Effector memory CD8-positive, alpha-beta T cell (primary cell): ENCODE measurements around the gene TBC1D5.

Source experiments
- ATAC-seq: fragments of 150-1000 bp; cut with Tn5 transposase; replicated peaks from 2 replicates; pipeline ENCODE4 v1.10.0; 2021; ENCODE audit warnings: mild to moderate bottlenecking, moderate library complexity
- DNase-seq, 3 experiments: peaks; one replicate each; pipeline ENCODE4 v3.0.0; 2021
- H3K27ac Mint-ChIP-seq, 2 donors: one replicate each; pipeline ENCODE4 v1.8.0; 2022; ENCODE audit warnings: mild to moderate bottlenecking in 2 of 2, mixed read lengths in 2 of 2, moderate library complexity in 2 of 2
- H3K27me3 Mint-ChIP-seq, 2 donors: one replicate each; pipeline ENCODE4 v1.8.0; 2022; ENCODE audit warnings: mixed read lengths in 2 of 2
- H3K36me3 Mint-ChIP-seq: one replicate; pipeline ENCODE4 v1.8.0; 2022; ENCODE audit warnings: mild to moderate bottlenecking, moderate library complexity, mixed read lengths; ENCODE audit not compliant: insufficient read depth
- H3K4me1 Mint-ChIP-seq, 2 donors: one replicate each; pipeline ENCODE4 v1.8.0; 2022; ENCODE audit warnings: low read depth in 2 of 2, mixed read lengths in 2 of 2
- H3K4me3 Mint-ChIP-seq, 2 donors: one replicate each; pipeline ENCODE4 v1.8.0; 2022; ENCODE audit warnings: mild to moderate bottlenecking in 2 of 2, mixed read lengths in 2 of 2, moderate library complexity in 2 of 2
- H3K9me3 Mint-ChIP-seq, 2 donors: one replicate each; pipeline ENCODE4 v1.8.0; 2022; ENCODE audit warnings: mixed read lengths in 2 of 2

Gene TBC1D5

DNA sequence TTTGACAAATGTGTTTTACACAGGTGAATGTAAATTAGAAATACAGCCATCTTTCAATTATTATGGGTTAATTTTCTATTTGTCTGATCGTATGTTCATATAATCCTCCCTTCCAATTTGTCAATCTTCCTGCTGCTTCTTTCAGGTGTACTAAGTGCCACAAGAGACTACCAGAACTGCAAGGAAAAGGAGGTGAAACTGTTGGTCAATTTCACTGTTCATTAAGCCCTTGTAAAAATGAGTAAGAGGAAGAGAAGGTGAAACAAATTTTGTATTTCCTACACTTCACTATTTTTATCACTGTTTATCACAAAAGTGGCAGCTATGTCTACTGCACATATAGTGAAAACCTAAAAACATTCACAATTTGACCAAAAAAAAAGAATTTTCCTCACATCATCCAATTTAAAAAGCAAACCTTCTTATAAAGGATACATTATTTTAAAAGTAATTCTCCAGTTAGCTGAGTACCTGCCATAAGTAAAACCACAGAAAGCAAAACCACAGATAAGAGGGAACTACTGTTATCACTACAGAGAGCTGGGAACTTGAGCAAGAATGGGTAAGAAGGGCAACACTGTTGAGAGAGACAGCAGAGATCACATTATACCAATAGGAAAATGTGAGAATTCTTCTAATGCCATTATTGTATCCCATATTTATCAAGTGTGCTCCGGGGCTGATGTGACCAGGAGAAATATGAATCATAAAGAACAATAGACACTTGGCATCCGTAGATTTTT lies 163.0 kb downstream of the TBC1D5 start:
- Mint-ChIP-seq H3K27ac (peak overlapping the region in 1 of 2 donors; percentile 45), H3K4me3 (no peak overlapping the region), H3K27me3 (no peaks in the 10 kb centered on the region), H3K9me3 (no peaks in the 10 kb centered on the region), H3K36me3 (peaks cover 3% of the 10 kb centered on the region), H3K4me1 (peaks cover 0 to 4% of the 10 kb centered on the region in 2 donors)
- no peak for ATAC-seq
- DNase-seq: no peak

- Mint-ChIP-seq H3K36me3 (peaks cover 3% of the 10 kb centered on the region), H3K9me3 (no peaks in the 10 kb centered on the region), H3K27ac (no peak overlapping the region), H3K27me3 (no peaks in the 10 kb centered on the region), H3K4me3 (no peak overlapping the region), H3K4me1 (peaks cover 0 to 7% of the 10 kb centered on the region in 2 donors)
- ATAC-seq (no peak), DNase-seq (no peak)
These were observed 164.5 kb downstream of the TBC1D5 start for GRCh38 chr3:17577796-17578520.

DNA sequence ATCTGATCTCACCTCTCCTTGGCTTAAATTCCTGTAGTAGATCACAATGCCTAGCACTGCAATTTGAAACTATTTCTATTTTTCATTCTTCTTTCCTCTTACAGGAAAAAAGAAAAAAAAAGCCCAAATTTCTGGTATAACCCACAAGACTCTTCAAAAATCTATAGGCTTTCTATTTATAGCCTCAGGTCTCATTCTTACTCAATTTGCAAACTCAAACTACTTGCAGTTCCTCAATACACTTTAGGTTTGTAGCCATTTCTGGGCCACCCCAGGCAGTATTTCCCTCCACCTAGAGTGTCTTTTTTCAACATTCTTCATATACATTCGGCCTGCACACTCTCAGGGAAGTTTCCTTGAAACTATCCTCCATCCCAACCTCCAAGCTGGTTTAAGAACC lies 169.0 kb downstream of the TBC1D5 start:
- no peak for DNase-seq
- ATAC-seq: no peak
- H3K27me3 Mint-ChIP-seq: no peaks in the 10 kb centered on the region
- H3K36me3 Mint-ChIP-seq: no peaks in the 10 kb centered on the region
- peaks cover 0 to 3% of the 10 kb centered on the region in 2 donors for H3K4me1 Mint-ChIP-seq
- H3K27ac Mint-ChIP-seq: no peak overlapping the region
- no peak overlapping the region for H3K4me3 Mint-ChIP-seq
- no peaks in the 10 kb centered on the region for H3K9me3 Mint-ChIP-seq

DNA sequence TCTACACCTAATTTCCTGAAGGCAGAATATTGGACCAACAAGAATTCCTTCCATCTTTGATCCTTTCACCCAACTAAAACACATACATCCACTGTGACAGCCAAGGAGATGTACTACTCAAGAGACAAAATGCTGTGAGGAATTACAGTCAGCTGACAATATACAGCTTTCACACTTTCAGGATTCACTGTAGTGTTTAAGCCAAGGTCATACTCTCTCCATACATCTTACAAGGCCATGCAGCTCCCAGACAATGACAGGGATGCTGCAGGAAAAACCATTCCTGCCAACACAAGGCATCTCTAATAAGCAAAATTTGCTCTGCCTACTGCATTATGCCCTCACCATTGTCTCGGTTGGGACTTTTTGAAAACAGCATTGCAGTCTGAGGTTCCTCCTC lies 170.7 kb downstream of the TBC1D5 start:
- Mint-ChIP-seq H3K36me3 (no peaks in the 10 kb centered on the region), H3K27me3 (no peaks in the 10 kb centered on the region), H3K27ac (no peak overlapping the region), H3K4me3 (no peak overlapping the region), H3K9me3 (no peaks in the 10 kb centered on the region), H3K4me1 (peaks cover 0 to 3% of the 10 kb centered on the region in 2 donors)
- ATAC-seq (no peak), DNase-seq (no peak)

DNA sequence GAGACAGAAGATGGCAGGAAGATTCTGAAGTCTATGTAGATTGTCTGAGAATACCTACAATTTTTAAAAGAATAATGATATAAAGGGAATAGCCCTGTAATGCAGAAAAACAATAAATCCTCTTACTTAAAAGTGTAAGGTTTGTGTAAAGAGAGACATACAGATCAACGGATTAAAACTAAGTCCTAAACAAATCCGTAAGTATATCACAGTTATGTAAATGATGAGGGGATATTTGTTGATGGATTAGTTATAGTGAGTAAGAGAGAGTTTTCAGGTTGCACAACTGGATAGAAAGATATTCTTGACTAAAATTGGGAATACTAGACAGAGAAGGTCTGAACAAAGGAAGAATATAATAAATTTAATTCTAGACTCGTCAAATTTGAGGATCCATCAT lies 179.6 kb downstream of the TBC1D5 start:
- H3K4me3 Mint-ChIP-seq: no peak overlapping the region
- H3K36me3 Mint-ChIP-seq: peaks cover 5% of the 10 kb centered on the region
- H3K27me3 Mint-ChIP-seq: no peaks in the 10 kb centered on the region
- no peaks in the 10 kb centered on the region for H3K9me3 Mint-ChIP-seq
- ATAC-seq: no peak
- peaks cover 3% of the 10 kb centered on the region in 2 donors for H3K4me1 Mint-ChIP-seq
- H3K27ac Mint-ChIP-seq: no peak overlapping the region
- no peak for DNase-seq

GRCh38 chr3:17558565-17558964 lies 183.9 kb downstream of the TBC1D5 start:
- no peak for DNase-seq
- no peak for ATAC-seq
- no peaks in the 10 kb centered on the region for H3K9me3 Mint-ChIP-seq
- peaks cover 0 to 3% of the 10 kb centered on the region in 2 donors for H3K4me1 Mint-ChIP-seq
- H3K27me3 Mint-ChIP-seq: no peaks in the 10 kb centered on the region
- H3K4me3 Mint-ChIP-seq: no peak overlapping the region
- no peak overlapping the region for H3K27ac Mint-ChIP-seq
- peaks cover 5% of the 10 kb centered on the region for H3K36me3 Mint-ChIP-seq

DNA sequence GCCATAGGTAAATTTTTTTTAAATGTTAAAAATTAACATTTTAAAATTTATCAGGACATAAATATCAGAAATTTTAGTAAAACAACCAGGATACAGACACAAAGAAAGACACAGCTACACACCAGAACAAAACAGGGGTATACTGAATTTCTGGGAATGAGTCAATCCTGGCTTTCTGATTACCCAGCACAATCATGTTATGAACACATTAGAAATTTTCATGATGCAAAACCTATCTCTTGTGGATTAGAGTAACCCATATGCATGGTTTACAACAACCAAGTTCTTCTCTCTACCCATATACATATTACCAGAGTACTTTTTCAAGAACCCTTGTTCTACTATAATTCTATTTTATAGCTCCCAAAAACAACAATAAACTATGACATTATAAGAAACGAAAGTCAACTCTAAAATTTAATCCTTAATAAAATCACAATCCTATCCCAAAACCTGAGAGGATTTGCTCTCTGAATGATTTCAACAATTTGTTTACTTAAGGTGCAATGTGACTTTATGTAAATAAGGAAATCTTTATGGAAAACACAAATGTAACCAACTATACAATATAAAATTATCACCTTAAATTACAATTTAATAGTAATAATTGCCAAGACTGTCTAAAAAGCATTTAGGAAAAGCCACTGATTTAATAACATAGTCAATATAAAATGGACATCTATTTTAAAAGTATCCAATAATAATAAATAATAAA lies 184.5 kb downstream of the TBC1D5 start:
- Mint-ChIP-seq H3K4me1 (peaks cover 0 to 3% of the 10 kb centered on the region in 2 donors), H3K4me3 (no peak overlapping the region), H3K36me3 (peaks cover 5% of the 10 kb centered on the region), H3K27me3 (no peaks in the 10 kb centered on the region), H3K27ac (no peak overlapping the region), H3K9me3 (no peaks in the 10 kb centered on the region)
- ATAC-seq (no peak), DNase-seq (no peak)

- Mint-ChIP-seq H3K27me3 (no peaks in the 10 kb centered on the region), H3K27ac (no peak overlapping the region), H3K36me3 (peaks cover 1% of the 10 kb centered on the region), H3K9me3 (no peaks in the 10 kb centered on the region), H3K4me3 (no peak overlapping the region), H3K4me1 (peaks cover 0 to 3% of the 10 kb centered on the region in 2 donors)
- DNase-seq: no peak
- ATAC-seq: no peak
These were observed 186.9 kb downstream of the TBC1D5 start for GRCh38 chr3:17555525-17555924.

DNA sequence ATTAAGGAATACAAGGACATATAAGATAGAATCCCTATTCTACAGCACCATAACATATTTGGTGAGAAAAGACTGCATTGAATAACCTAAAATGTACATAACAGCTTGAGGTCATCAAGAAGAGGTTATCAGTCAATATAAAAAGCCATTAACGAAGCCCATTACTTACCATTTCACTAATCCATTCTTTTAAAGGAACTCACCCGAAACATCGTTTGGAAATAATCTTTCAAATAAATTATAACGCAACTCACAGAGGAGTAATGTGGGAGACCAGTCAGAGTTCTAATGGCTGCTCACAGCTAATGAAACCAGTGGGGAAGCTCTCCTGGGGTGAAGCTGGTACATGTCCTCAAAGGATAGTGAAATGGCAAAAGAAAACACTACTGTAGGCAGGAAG lies 188.4 kb downstream of the TBC1D5 start:
- Mint-ChIP-seq H3K27ac (no peak overlapping the region), H3K9me3 (no peaks in the 10 kb centered on the region), H3K4me1 (peaks cover 0 to 3% of the 10 kb centered on the region in 2 donors), H3K27me3 (no peaks in the 10 kb centered on the region), H3K36me3 (no peaks in the 10 kb centered on the region), H3K4me3 (no peak overlapping the region)
- no peak for DNase-seq
- ATAC-seq: no peak

DNA sequence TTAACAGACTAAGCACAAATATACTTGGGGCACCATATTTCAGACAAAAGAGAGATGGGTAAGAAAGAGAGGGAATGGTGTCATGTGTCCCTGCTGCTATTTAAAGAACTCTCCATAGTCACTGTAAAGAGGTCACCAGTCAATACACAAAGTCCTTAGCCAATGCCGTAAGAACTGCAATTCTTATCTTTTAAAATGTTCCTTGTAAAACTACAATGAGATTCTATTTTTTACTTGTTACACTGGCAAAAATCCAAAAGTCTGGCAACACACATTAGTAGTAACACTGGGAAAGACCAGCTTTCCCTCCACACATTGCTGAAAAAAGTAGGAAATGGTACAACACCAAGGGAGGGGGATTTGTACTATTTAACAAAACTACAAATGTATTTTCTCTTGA lies 189.4 kb downstream of the TBC1D5 start:
- Mint-ChIP-seq H3K27ac (no peak overlapping the region), H3K4me1 (peaks cover 0 to 3% of the 10 kb centered on the region in 2 donors), H3K36me3 (no peaks in the 10 kb centered on the region), H3K4me3 (no peak overlapping the region), H3K27me3 (no peaks in the 10 kb centered on the region), H3K9me3 (no peaks in the 10 kb centered on the region)
- ATAC-seq: no peak
- DNase-seq: no peak

DNA sequence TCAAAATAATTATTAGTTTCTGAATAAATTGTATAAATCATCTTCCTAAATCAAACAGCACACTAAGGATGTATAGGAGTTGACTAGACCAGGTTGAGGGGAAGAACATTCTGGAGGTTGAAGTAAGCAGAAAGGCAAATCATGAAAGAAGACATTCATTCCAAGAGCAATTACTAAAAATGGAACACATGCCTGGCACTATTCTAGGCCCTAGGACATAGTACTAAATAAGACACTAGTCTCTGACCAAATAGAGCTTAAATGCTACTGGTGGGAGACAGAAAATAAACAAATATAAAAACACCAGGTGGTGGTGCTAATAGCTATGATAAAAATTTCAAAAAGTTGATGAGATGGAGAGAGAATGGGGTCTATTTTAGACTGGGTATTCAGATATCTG lies 190.1 kb downstream of the TBC1D5 start:
- no peak overlapping the region for H3K4me3 Mint-ChIP-seq
- peaks cover 0 to 3% of the 10 kb centered on the region in 2 donors for H3K4me1 Mint-ChIP-seq
- H3K27ac Mint-ChIP-seq: no peak overlapping the region
- H3K27me3 Mint-ChIP-seq: no peaks in the 10 kb centered on the region
- ATAC-seq (no peak), DNase-seq (no peak)
- H3K36me3 Mint-ChIP-seq: no peaks in the 10 kb centered on the region
- no peaks in the 10 kb centered on the region for H3K9me3 Mint-ChIP-seq

DNA sequence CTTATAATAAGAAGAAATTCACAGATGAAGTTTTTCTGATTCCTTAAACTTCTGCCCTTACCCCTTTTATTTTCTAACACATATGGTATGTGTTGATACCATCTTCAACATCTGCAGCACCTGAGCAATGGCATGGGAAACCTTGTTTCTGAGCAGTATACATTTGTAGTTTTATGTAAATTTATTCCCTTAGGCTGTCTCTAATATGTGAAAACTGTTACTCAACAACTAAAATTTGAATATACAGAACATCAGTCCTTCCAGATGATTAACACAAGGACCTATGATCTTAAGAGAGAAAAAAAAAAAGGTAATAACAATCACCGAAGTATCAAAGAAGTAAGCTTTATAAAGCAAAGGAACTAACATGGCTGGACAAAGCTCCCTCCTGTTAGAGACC lies 190.5 kb downstream of the TBC1D5 start:
- Mint-ChIP-seq H3K9me3 (no peaks in the 10 kb centered on the region), H3K27ac (peak overlapping the region in 1 of 2 donors; percentile 28), H3K4me3 (no peak overlapping the region), H3K27me3 (no peaks in the 10 kb centered on the region), H3K36me3 (no peaks in the 10 kb centered on the region), H3K4me1 (peaks cover 0 to 3% of the 10 kb centered on the region in 2 donors)
- DNase-seq: no peak
- ATAC-seq: no peak

DNA sequence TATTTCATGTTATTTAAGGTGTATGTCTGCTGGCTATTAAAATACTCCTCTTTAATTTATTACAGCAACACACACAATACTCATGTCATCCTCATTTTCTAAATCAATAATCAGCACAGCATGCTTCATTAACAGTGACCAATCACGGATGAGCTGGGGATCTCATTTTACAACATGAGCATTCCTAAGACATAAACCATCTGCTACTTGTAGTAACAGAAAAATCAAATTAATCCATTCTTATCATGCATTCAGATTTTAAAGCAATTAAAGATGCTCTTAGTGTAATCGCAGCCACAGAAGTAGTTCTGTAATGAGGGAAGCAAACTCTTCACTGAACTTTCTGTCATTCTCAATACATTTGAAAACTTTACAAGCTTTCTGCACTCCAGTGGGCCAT lies 191.1 kb downstream of the TBC1D5 start:
- DNase-seq (no peak), ATAC-seq (no peak)
- Mint-ChIP-seq H3K4me1 (peaks cover 0 to 3% of the 10 kb centered on the region in 2 donors), H3K27ac (peak overlapping the region in 1 of 2 donors; percentile 28), H3K27me3 (no peaks in the 10 kb centered on the region), H3K36me3 (no peaks in the 10 kb centered on the region), H3K4me3 (no peak overlapping the region), H3K9me3 (no peaks in the 10 kb centered on the region)
